ENCODE results near the gene CD248.
"Not testable (repeated sequence)": the region's sequence is repeated elsewhere in the genome, so short reads cannot be mapped to it uniquely, and the experiment has no call there.

The CD248 gene

GRCh38 chr11:66313321-66314185 lies 3.3 kb downstream of the CD248 start:
- no peak for DNase-seq (ENCODE audit: low spot score)

- DNase-seq (ENCODE audit: low spot score), result peak; percentile 96
Measured at GRCh38 chr11:66312549-66313320, 4.1 kb downstream of the CD248 start.

GRCh38 chr11:66311965-66312548 lies 4.8 kb downstream of the CD248 start:
- peak; percentile 90 for DNase-seq (ENCODE audit: low spot score)

- DNase-seq (ENCODE audit: low spot score), result no peak
Measured at GRCh38 chr11:66311470-66311964, 5.3 kb downstream of the CD248 start.

- DNase-seq (ENCODE audit: low spot score), result not testable (repeated sequence)
Measured at GRCh38 chr11:66310803-66311440, 5.9 kb downstream of the CD248 start.

GRCh38 chr11:66310324-66310723 lies 6.5 kb downstream of the CD248 start:
- no peak for DNase-seq (ENCODE audit: low spot score)

GRCh38 chr11:66309475-66309874 lies 7.4 kb downstream of the CD248 start:
- no peak for DNase-seq (ENCODE audit: low spot score)

GRCh38 chr11:66302656-66303055 lies 14.2 kb downstream of the CD248 start:
- DNase-seq (ENCODE audit: low spot score), result no peak

GRCh38 chr11:66299186-66299585 lies 17.7 kb downstream of the CD248 start:
- no peak for DNase-seq (ENCODE audit: low spot score)

- DNase-seq (ENCODE audit: low spot score), result no peak
Measured at GRCh38 chr11:66297610-66298009, 19.2 kb downstream of the CD248 start.

GRCh38 chr11:66294626-66295620 lies 21.9 kb downstream of the CD248 start:
- DNase-seq (ENCODE audit: low spot score), result no peak

- DNase-seq (ENCODE audit: low spot score), result no peak
Measured at GRCh38 chr11:66293777-66294625, 22.8 kb downstream of the CD248 start.

- DNase-seq (ENCODE audit: low spot score), result no peak
Measured at GRCh38 chr11:66293352-66293751, 23.5 kb downstream of the CD248 start.

- no peak for DNase-seq (ENCODE audit: low spot score)
Measured at GRCh38 chr11:66292543-66293332, 24.1 kb downstream of the CD248 start.

- DNase-seq (ENCODE audit: low spot score), result peak; percentile 51
Measured at GRCh38 chr11:66291706-66292542, 24.9 kb downstream of the CD248 start, which contains the start of gene TMEM151A. Gene TMEM151A (plus strand): TSS chr11:66291894. CDS start chr11:66292014, 120 bp downstream.

GRCh38 chr11:66291303-66291705 lies 25.5 kb downstream of the CD248 start:
- DNase-seq (ENCODE audit: low spot score), result no peak

- no peak for DNase-seq (ENCODE audit: low spot score)
Measured at GRCh38 chr11:66290330-66290621, 26.6 kb downstream of the CD248 start.

Measured in AG20443 (cell line).